HG03520 (cell line): ENCODE results near the gene SEPTIN8.
"Not testable (repeated sequence)": the region's sequence is repeated elsewhere in the genome, so short reads cannot be mapped to it uniquely, and the experiment has no call there.

Experiments
- ATAC-seq: cut with Tn5 transposase; IDR thresholded peaks from one replicate; pipeline ENCODE4 v1.9.1; 2021; ENCODE audit warnings: mild to moderate bottlenecking, moderate library complexity; ENCODE audit not compliant: unreplicated experiment

SEPTIN8 gene

DNA sequence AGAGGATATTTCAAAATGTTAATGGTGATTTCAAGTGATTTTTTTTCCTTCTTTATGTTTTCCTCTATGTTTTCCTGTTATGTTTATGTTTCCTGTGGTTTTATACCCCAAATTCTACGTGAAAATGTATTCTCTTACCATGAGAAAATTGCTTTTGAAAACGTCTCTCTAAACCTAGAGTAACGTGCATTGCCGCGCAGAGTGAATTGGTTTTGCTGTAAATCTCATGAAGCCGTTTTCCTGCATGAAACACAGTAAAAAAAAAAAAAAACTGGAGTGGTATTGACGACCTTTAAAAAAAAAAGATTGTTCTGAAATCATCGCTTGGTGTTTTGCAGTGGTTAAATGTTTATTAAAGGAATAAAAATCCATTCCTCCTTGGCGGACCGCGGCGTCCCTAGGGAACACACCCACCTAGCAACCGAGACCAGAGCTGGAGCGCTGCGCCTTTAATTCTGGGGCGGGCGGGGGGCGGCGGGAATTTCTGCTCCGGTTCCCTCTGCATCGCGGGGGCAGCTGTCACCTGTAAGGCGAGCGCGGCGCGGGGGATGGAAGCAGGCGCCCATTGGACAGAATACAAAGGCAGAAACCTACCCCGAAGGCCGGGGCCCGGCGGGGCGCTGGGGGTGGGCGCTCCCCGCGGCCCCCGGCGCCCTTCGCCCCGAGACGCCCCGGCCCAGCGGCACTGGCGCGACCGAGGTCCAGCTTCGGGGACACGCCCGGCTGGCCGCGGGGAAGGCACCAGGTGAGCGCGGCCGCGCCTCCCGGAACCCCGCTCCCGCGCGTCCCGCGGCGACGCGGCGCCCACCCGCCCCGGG lies 36.0 kb upstream of the SEPTIN8 start, which contains the start of gene SOWAHA:
SOWAHA (plus strand) TSS at position 522 of the 818 bp plus-strand sequence. CDS start 320 bp downstream, outside the sequence.
- ATAC-seq: no peak

DNA sequence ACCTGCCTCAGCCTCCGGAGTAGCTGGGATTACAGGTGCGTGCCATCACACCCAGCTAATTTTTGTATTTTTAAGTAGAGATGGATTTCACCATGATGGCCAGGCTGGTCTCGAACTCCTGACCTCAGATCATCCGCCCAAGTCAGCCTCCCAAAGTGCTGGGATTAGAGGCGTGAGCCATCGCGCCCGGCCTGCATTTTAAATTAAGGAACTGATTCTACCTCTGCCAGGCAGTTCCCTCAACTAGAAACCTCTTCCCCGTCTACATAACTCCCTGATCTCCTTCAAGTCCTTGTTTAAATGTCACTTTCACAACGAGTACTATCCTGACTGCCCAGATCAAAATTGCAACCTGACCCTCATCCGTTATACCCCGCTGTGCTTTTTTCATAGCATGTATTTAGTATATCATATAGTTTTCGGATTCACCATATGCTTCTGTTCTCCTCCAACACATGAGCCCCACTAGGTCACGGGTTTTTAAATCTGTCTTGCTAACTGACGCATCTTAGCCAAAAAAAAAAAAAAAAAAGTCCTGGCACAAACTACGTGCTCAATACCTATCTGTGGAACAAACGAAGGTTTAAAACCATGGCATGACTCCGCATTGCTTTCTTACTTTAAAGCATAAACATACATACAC lies 35.2 kb upstream of the SEPTIN8 start:
- ATAC-seq: no peak

DNA sequence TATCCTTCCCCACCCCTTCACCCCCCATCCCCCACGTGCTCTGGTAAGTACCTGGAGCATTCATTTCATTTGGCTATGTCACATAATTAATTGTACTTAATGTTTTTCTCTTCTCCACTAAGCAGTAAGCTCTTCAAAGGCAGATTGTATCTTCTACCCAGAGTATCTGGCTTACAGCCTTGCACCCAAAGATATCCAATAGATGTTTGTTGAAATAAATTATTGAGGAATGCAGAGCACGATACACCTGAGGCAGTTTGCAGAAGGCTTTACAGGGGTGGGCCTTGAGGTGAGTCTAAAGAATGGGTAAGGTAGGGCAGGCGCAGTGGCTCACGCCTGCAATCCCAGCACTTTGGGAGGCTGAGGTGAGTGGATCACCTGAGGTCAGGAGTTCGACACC lies 33.6 kb upstream of the SEPTIN8 start:
- ATAC-seq: no peak

DNA sequence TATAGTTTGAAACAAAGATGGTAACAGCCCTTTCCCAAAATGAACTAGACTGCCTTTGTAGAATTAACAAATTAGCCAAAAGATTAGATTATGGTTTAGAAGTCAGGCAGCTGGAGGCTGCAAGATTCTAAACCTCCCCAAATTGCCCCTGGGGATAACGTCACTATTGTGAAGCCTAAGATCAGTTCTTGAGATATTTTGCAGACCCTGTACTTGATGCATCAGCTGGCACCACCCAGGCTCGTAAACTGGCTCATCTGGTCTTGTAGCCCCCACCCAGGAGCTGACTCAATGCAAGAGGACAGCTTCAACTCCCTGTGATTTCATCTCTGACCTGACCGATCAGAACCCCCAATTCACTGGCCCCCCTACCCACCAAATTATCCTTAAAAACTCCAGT lies 31.8 kb upstream of the SEPTIN8 start:
- no peak for ATAC-seq

DNA sequence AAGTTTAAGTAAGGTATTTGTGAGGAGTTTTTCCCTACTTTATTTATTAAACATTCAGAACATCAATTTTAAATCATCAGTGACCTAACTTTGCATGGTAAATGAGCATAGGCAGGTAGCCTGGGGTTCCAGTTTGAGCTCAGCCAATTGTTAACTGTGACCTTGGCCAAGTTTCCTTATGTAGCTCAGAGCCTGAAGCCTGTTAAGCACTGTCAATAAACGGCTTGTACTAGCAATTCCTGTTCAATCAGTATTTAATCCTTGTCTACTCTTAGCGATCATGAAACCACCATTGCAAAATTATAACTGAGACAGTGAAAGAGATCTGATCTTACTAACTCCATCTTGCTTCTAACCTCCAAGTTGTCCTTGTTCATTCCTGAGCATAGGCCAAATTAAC lies 31.4 kb upstream of the SEPTIN8 start:
- ATAC-seq: no peak

DNA sequence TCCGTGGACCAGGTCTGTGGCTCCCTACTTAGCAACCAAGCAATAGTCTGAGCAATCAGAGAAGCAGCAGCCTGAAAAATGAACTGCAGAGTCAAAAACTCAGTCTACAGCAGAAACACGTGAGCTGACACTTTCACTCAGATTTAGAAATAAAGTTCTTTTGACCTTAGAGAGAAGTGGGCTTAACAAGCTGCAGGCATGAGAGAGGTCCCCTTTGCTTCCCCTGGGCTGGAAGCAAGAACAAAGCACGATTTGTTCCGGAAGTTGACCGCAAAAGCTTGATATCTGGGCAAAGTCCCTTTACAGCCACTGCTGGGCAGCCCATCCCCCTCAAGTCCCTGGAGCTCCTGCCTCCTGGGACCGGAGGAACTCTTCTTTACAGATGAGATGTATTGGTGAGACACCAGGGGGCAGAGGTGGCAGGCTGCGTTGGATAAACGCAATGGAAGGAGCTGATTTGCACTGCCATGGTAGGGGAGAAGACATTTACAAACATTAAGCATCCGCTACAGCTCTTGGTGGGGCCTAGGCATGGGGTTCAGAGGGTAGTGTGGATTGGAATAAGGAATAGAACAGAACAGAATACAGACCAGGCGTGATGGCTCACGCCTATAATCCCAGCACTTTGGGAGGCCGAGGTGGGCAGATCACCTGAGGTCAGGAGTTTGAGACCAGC lies 30.3 kb upstream of the SEPTIN8 start:
- ATAC-seq: no peak

DNA sequence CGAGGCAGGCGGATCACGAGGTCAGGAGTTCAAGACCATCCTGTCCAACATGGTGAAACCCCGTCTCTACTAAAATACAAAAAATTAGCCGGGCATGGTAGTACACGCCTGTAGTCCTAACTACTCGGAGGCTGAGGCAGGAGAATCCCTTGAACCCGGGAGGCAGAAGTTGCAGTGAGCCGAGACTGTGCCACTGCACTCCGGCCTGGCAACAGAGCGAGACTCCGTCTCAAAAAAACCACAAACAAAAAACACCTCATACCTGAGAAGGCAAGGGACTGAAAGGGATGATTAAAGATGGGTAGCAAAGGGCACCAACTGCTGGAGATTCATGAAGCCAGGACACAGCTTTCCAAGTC lies 29.7 kb upstream of the SEPTIN8 start:
- ATAC-seq: not testable (repeated sequence)

DNA sequence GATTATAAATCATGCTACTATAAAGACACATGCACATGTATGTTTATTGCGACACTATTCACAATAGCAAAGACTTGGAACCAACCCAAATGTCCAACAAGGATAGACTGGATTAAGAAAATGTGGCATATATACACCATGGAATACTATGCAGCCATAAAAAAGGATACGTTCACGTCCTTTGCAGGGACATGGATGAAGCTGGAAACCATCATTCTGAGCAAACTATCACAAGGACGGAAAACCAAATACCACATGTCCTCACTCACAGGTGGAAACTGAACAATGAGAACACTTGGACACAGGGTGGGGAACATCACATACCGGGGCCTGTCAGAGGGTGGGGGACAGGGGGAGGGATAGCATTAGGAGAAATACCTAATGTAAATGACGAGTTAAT lies 28.8 kb upstream of the SEPTIN8 start:
- ATAC-seq: not testable (repeated sequence)

DNA sequence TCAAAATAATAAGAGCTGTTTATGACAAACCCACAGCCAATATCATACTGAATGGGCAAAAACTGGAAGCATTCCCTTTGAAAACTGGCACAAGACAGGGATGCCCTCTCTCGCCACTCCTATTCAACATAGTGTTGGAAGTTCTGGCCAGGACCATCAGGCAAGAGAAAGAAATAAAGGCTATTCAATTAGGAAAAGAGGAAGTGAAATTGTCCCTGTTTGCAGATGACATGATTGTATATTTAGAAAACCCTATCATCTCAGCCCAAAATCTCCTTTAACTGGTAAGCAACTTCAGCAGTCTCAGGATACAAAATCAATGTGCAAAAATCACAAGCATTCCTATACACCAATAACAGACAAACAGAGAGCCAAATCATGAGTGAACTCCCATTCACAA lies 27.2 kb upstream of the SEPTIN8 start:
- ATAC-seq: not testable (repeated sequence)

DNA sequence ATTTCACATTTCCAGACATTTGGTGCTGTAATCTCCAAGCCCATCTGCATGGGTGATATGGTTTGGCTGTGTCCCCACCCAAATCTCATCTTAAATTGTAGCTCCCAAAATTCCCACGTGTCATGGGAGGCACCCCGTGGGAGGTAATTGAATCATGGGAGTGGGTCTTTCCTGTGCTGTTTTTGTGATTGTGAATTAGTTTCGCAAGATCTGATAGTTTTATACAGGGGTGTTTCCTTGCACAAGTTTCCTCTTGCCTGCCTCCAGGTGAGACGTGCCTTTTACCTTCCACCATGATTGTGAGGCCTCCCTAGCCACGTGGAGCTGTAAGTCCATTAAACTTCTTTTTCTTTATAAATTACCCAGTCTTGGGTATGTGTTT lies 25.6 kb upstream of the SEPTIN8 start:
- not testable (repeated sequence) for ATAC-seq

DNA sequence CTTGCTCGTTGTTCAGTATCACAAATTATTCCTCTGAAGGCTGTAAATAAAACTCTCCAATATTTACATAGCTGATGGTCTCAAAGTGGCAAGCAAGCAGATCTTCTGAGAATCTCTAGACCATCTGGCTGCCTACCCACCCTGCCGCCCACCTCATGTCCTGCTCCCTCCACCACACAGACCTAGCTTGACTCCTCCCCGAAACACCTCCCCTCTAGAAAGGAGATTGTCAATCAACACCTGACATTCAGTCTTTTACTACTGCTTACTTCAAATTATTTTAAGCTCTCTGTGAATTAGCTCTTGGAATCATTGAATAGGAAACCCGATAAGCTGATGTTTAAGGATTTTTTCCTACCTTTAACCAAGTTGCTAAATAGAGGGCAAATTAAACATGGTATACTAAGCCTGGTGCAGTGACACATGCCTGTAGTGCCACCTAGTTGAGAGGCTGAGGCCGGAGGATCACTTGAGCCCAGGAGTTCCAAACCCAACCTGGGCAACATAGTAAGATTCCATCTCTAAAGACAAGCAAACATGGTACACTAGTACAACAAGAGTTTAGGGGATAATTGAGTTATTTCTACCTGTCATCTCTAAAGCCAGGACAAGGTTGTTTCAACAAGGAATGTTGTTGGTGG lies 25.1 kb upstream of the SEPTIN8 start:
- ATAC-seq: no peak

DNA sequence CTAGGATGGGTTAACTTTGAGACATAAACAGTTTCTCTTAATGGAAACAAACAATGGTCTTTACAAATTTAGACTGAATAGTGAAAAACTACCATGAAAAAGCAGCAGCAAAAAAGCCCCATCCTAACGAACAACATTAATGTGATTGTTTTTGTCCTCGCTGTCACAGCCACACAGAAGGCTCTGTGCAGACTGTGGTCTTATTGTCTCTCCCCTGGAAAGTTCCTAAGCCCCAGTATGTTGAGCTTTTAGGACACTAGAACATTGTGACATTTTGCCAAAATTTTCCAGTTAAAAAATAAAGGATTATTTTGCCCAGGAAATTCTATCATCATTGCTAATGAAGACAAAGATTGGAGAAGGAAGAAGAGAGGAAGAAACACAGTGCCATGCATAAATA lies 23.5 kb upstream of the SEPTIN8 start:
- no peak for ATAC-seq

DNA sequence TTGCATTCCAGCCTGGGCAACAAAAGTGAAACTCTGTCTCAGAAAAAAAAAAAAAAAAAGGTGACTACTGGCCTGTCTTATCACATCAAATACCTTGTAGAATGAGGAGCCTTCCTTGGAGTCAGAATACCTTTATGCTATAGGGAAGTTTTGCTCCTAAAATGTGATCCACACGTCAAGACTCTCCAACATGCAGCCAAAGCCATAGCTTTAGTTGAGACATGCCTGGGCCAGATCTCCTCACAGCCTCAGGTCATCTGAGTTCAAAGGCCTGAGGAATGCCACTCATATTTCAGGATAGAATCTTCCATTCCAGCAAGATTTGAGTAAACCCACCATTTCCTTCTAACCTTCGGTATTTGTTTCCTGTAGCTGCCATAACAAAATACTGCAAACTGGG lies 22.4 kb upstream of the SEPTIN8 start:
- no peak for ATAC-seq

DNA sequence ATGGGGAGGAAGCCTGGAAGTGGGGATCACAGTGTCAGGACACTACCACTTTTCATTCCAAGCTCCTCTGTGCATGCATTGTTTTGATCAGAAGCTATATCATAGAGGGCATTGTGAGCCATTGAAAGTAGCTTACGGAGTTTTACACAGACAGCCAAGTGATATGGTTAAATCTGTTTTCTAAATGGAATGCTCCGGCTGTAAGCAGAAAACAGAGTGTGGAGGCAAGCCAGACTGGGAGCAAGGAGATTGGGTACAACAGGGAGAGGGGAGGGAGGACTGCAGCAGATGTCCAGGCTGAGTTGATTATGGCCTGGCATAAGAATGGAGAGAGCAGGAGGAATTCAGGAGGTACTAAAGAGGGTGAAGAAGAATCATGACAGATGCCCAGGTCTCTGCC lies 20.6 kb upstream of the SEPTIN8 start:
- ATAC-seq: no peak

DNA sequence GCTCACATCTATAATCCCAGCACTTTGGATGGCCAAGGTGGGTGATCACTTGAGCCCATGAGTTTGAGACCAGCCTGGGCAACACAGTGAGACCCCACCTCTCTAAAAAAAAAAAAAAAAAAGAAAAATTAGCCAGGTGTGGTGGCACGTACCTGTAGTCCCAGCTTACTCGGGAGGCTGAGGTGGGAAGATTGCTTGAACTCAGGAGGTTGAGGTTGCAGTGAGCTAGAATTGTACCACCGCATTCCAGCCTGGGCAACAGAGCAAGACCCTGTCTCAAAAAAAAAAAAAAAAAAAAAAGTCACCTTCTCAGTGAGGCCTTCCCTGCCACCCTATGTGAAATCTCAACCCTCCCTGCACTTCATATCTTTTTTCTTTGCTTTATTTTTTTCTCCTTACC lies 14.0 kb upstream of the SEPTIN8 start:
- no peak for ATAC-seq

DNA sequence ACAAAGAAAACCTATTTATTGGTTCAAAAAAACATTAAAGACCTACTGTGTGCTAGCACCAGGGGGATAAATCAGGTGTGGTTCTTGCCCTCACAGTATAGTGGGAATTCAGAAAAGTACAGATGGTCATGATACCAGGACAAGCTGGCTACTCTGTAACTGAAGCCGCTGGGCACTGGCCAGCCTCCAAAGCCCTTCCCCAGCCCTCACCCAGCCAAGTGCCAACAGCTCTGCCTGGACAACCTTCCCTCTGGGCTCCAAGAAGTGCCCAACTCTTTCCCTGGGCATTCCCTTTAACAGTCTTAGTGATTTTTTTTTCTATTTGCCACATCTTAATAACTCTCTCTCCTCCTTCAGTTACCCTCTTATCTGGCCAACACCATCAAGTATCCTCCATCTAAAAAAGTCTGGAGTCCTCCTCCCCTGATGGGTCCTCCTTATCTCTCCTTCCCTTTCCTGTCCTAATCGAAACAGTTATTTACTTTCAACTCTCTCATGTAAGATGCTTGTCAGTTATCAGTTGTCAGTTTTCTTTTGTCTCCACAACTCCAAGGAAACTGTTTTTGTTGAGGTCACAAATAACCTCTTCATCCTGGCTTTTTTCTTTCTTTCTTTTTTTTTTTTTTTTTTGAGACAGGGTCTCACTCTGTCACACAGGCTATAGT lies 13.3 kb upstream of the SEPTIN8 start:
- no peak for ATAC-seq

DNA sequence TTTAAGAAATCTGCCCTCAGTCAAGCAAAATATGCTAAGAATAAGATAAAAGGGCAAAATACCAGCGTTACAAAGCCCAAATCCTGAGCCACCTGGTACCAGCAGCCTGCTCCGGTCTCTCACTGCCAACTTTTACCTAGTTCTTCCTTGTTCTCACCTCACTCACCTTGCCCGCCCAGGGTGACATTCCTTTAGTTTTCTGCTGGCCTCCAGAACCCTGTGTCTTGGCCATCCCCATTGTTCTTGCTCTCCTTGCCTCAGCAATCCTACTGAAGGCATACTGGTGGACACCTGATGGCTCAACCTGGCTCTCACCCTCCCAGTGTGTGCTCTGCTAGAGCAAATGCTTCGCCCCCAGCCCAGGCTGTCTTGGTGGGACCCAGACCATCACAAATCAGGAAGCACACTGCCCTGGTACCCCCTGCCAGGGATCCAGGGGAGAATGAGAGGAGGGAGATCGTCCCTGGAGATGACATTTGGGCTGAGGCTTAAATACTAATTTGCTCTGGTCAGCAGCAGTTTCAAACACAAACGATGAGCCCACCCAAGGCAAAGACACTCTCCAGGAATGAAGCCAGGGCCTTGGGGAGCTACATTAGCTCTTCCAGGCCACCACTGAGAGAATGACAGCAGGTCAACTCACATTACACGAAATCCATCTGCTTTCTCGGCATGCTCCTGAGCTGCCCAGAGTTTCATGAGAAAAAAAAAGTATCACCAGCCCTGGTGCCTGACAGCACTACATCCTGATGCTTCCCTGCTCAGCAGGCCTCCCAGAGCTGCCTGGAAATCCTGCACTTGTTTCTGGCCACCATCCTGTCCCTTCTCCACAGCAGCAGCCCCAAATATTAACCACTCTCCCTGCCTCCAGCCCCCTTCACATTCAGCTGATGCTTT lies 12.2 kb upstream of the SEPTIN8 start:
- no peak for ATAC-seq

DNA sequence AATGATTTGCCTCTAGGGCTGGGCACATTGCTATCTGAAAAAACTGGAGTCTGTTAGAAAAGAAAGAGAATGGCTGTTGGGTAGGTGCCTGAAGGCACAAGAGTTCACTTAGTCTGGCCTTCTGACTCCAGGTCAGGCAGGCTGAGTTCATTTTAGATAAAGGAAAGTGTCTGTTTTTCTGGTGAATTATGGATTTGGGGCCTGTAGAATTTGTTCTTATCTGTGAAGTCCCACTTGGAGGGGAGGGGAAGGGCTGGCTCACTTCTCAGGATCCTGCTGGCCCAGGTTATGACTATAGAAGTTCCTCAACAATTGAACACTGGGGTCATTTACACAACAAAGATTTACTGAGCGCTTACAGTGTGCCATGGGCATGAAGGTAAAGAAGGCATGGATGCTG lies 11.5 kb upstream of the SEPTIN8 start:
- ATAC-seq: no peak

DNA sequence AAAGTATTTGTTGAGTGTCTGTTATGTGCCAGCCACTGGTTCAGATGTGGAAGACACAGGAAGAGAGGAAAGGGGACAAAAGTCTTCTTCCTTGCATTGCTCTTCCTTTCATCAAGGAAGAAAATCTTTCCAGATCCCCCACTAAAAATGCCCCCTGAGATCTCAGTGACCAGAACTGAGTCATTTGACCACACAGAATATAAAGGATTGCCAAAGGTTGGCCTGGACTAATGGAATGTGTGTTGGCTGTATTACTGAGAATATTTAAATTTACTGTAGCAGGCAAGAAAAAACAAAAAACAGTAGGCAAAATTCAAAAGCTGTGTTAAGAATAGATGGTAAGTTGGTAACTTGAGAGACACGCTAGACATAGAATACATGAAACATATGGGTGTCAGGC lies 10.0 kb upstream of the SEPTIN8 start:
- no peak for ATAC-seq

DNA sequence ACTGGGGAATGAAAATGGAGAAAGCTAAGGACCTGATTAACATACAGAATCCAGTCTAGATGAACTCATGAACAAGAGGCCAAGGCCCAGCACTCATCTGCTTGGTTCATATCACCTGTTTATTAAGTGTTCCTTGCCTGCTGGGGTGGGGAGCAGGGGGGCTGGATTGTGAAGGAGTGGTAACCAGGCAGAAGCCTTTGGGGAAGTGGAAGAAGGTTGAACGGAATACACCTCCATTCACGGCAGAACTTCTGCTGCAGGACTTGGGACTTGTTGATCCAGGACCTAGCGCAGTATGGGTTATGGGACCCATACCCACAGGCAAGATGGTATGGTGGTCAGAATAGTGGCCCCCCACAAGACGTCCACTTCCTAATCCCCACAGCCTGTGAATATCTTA lies 8.8 kb upstream of the SEPTIN8 start:
- no peak for ATAC-seq
